ENCODE results near the gene CTNNA1.

DNA sequence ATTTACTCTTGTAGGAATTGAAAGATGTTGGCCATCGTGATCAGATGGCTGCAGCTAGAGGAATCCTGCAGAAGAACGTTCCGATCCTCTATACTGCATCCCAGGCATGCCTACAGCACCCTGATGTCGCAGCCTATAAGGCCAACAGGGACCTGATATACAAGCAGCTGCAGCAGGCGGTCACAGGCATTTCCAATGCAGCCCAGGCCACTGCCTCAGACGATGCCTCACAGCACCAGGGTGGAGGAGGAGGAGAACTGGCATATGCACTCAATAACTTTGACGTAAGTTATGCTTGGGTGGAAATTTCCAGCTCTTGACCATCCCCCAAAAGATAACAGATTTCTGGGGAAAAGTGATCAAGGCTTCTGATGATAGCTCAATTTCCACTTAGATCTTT, 71.3 kb downstream of the CTNNA1 start:
- TF ChIP-seq, protein P1, sequence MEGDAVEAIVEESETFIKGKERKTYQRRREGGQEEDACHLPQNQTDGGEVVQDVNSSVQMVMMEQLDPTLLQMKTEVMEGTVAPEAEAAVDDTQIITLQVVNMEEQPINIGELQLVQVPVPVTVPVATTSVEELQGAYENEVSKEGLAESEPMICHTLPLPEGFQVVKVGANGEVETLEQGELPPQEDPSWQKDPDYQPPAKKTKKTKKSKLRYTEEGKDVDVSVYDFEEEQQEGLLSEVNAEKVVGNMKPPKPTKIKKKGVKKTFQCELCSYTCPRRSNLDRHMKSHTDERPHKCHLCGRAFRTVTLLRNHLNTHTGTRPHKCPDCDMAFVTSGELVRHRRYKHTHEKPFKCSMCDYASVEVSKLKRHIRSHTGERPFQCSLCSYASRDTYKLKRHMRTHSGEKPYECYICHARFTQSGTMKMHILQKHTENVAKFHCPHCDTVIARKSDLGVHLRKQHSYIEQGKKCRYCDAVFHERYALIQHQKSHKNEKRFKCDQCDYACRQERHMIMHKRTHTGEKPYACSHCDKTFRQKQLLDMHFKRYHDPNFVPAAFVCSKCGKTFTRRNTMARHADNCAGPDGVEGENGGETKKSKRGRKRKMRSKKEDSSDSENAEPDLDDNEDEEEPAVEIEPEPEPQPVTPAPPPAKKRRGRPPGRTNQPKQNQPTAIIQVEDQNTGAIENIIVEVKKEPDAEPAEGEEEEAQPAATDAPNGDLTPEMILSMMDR (IDR thresholded peaks at IDR 0.05; ENCODE audit: insufficient read depth, low read depth, low read length), result no peak
- TF ChIP-seq EZH2 (IDR thresholded peaks at IDR 0.05; ENCODE audit: insufficient read depth, low read length), result no peak

Measured in astrocyte (in vitro differentiated cells and primary cell).